ENCODE results near the gene TRIP6.
"Not testable (repeated sequence)": the region's sequence is repeated elsewhere in the genome, so short reads cannot be mapped to it uniquely, and the experiment has no call there.

TRIP6 gene

DNA sequence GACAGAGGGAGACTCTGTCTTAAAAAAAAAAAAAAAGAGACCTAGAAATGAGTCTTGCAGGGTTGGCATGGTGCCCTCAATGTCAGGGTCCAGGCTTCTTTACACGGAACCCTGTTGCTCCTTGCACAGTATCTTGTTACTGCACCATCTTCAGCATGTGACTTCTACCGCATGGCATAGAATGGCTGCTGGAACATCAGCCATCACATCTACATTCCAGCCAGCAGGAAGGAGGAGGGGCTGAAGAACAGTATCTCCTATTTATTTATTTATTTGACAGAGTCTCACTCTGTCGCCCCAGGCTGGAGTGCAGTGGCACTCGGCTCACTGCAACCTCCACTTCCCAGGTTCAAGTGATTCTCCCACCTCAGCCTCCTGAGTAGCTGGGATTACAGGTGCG lies 32.2 kb downstream of the TRIP6 start:
- in situ Hi-C loops (cut with HindIII; ENCODE audit: low sequenced_read_pairs): no loop called here

DNA sequence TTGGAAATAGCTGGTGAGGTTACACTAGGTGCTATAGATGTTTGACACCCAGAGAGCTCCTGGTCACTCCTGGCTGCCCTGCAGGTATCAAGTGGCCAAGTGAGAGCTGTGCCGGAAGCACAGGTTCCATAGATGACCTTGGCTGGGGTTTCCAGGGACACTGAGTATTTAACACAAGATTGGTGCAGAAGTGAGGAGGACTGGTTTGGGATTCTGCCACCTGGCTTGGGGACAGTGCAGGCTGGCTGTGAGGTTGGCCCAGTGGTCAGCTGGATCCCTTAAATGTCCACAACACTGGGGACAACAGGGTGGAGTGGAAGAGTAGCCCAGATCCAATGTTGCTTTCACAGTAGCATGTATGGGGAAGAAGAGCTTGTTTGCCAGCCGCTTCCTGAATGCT lies 33.8 kb downstream of the TRIP6 start:
- in situ Hi-C loops (cut with HindIII; ENCODE audit: low sequenced_read_pairs): loop anchor here (10.0 kb wide), 1 partner anchor 54 kb away; no protein-coding TSS in a partner anchor

DNA sequence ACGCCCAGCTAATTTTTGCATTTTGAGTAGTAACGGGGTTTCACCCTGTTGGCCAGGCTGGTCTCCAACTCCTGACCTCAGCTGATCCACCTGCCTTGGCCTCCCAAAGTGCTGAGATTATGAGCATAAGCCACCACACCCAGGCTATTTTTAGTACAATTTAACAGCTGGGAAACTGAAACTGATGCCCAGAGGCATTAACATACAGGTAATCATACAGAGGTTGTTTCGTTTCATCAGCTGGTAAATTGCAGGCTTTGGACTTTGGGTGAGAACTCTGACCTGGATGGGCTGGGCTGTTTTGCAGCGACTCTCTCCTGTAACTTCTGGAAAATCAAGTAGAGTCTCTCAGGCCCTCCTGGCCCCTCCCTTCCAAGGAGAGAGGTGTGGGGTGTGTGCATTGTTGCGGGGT lies 34.7 kb downstream of the TRIP6 start:
- in situ Hi-C loops (cut with HindIII; ENCODE audit: low sequenced_read_pairs): loop anchor here (10.0 kb wide), 1 partner anchor 53 kb away; no protein-coding TSS in a partner anchor

DNA sequence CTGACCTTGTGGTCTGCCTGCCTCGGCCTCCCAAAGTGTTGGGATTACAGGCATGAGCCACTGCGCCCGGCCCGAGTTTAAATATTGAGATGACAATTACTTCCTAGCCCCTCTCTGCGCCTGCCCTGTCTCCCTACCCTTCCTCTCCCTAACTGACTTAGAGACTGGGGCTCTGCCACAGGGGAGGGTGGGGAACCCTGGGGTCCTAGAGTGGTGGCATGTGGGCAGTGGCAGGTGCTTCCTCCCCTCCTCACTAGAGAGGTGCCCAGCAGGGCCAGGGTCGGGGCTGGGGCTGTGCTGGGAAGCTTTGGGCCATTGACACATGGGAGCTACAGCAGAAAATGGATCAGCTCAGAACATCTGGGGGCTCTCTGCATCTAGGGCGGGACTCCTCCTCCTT lies 35.5 kb downstream of the TRIP6 start:
- in situ Hi-C loops (cut with HindIII; ENCODE audit: low sequenced_read_pairs): loop anchor here (10.0 kb wide), 1 partner anchor 52 kb away; no protein-coding TSS in a partner anchor

DNA sequence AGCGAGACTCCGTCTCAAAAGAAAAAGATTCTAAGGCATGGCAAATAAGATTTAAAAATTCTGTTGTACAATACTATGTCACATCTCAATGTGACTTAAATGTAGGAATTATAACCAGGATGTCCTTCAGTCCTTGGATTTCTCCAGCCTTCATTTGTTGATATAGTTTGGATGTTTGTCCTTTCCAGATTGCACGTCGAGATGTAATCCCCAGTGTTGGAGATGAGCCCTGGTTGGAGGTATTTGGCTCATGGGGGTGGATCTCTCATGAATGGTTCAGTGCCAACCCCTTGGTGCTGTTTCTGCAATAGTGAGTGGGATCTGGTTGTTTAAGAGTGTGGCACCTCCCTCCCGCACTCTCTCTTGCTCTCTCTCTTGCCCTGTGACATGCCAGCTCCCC lies 41.3 kb downstream of the TRIP6 start:
- in situ Hi-C loops (cut with HindIII; ENCODE audit: low sequenced_read_pairs): loop anchor here (10.0 kb wide), 1 partner anchor 46 kb away; no protein-coding TSS in a partner anchor

DNA sequence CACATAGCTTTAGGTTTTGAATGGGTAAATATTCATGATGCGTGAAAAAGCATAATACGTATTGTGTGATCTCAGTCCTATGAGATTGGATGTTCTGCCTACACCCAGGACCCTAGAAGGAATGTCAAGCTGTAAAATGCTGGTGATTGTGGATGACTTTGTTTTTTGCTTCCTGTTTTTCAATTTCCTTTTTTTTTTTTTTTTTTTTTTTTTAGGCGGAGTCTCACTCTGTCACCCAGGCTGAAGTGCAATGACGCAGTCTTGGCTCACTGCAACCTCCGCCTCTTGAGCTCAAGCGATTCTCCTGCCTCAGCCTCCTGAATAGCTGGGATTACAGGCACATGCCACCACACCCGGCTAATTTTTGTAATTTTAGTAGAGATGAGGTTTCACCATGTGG lies 43.3 kb downstream of the TRIP6 start:
- in situ Hi-C loops (cut with HindIII; ENCODE audit: low sequenced_read_pairs): not testable (repeated sequence)

DNA sequence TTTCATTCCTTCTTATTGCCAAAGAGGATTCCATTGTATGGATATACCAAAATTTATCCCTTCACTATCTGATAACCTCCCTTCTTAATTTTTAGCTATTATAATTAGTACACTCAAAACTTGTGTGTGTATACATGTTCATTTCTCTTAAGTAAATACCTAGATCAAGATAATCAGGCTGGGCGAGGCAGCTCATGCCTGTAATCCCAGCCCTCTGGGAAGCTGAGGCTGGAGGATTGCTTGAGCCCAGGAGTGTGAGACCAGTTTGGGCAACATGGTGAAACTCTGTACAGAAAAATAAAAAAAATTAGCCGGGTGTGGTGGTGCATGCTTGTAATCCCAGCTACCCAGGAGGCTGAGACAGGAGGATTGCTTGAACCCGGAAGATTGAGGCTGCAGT lies 44.3 kb downstream of the TRIP6 start:
- in situ Hi-C loops (cut with HindIII; ENCODE audit: low sequenced_read_pairs): no loop called here

DNA sequence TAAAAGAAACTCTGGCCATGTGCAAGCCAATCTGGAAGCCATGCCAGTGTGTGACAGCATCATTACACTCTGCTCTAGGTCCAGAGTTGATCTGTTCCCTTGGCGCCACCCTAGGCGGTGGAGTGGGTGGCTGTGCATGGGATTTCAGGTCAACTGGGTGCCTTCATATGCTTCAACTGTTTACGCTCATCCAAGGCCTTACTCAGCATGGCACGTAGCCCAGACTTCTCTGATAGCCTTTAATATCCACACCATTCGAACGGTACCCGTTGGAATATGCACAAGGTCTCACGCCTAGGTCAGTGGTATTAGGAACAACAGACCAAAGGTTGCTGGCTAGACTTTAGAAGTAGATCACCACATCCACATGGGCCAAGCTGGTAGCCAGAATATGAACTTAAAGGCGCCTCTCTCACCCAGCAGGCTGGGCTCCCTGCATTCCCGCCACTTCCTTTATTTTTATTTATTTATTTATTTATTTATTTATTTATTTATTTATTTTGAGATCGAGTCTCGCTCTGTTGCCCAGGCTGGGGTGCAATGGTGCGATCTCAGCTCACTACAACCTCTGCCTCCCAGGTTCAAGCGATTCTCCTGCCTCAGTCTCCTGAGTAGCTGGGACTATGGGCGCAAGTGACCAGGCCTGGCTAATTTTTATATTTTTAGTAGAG lies 47.2 kb downstream of the TRIP6 start:
- in situ Hi-C loops (cut with HindIII; ENCODE audit: low sequenced_read_pairs): no loop called here

DNA sequence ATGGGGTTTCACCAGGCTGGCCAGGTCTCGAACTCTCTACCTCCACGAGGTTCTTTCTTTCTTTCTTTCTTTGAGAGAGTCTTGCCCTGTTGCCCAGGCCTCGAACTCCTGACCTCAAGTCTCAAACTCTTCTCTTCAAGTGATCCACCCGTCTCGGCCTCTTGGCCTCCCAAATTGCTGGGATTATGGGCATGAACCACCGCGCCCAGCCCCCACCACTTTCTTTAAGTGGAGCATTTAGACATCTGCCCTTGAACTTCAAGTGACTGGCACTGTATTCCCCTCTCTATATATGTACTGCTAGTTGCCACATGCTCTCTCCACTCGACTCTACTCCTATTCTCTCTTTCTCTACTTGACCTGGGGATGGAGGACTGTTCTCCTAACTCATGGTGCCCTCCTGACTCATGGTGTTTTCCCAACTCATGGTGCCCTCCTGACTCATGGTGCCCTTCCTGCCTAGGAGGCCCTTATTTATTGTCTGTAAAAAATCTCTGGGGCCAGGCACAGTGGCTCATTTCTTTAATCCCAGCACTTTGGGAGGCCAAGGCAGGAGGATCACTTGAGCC lies 47.8 kb downstream of the TRIP6 start:
- in situ Hi-C loops (cut with HindIII; ENCODE audit: low sequenced_read_pairs): no loop called here

DNA sequence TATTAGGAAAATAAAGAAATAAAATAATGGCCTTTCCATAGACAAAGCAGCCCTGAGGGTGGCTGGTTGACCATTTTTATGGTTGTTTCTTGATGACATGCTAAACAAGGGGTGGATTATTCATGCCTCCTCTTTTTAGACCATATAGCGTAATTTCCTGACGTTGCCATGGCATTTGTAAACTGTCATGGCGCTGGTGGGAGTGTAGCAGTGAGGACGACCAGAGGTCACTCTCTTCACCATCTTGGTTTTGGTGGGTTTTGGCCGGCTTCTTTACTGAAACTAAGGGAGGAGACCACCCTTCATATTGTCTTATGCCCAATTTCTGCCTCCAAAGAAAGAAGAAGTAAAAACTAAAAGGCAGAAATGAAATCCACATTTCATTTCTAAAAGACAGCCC lies 52.1 kb downstream of the TRIP6 start:
- in situ Hi-C loops (cut with HindIII; ENCODE audit: low sequenced_read_pairs): not testable (repeated sequence)

DNA sequence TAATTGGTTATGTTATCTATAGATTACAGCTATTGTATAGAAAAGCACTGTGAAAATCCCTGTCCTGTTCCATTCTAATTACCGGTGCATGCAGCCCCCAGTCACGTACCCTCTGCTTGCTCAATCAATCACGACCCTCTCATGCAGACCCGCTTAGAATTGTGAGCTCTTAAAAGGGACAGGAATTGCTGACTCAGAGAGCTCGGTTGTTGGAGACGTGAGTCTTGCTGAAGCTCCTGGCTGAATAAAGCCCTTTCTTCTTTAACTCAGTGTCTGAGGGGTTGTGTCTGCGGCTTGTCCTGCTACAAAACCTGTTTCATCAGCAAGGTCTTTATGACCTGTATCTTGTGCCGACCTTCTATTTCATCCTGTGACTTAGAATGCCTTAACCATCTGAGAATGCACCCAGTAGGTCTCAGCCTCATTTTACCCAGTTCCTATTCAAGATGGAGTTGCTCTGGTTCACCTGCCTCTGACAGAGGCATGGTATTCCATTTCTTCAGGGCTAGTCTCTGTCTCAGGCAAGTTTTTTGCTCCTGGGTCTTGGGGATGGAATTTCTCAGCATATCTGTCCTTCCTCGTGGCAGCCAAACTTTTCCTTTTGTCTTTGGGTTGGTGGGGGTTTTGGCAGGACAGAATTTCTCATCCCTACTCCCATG lies 52.7 kb downstream of the TRIP6 start:
- in situ Hi-C loops (cut with HindIII; ENCODE audit: low sequenced_read_pairs): not testable (repeated sequence)

DNA sequence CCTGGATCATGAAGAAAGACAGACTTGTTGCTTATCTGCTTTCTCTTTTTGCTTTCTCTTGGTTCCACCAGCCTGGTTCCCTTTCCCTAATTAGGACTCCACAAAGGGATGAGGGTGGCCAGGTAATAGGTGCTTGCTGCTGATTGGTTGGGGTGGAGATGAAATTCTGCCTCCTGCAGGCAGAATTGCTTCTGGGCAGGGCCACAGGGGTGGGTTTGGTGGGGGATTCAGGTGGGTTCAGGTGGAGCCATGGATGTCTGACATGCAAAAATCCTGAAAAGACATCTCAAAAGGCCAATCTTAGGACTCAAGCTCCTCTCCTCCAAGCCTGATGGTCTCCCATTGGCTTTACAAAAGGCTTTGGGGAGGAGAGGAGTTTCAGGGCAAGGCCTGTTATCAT lies 53.9 kb downstream of the TRIP6 start:
- in situ Hi-C loops (cut with HindIII; ENCODE audit: low sequenced_read_pairs): no loop called here

All from endothelial cell of hepatic sinusoid (primary cell).